ENCODE data around the gene DOCK8.

GRCh38 chr9:511861-512260, 297.2 kb downstream of the DOCK8 start:
- TF ChIP-seq CTCF (IDR thresholded peaks at IDR 0.05) (no peak), EZH2 (IDR thresholded peaks at IDR 0.05) (no peak), EZH2phosphoT487 (IDR thresholded peaks at IDR 0.05) (no peak)

All from neural progenitor cell (in vitro differentiated cells).